GM12872 (cell line): ENCODE data around the gene TCF15.

Experiments
- TF ChIP-seq, protein P1 (sequence below): IDR thresholded peaks from 3 replicates; pipeline ENCODE4 v1.5.1; 2011; ENCODE audit warnings: low read depth, mild to moderate bottlenecking, low read length, moderate library complexity; ENCODE audit not compliant: insufficient read depth

The TCF15 gene

DNA sequence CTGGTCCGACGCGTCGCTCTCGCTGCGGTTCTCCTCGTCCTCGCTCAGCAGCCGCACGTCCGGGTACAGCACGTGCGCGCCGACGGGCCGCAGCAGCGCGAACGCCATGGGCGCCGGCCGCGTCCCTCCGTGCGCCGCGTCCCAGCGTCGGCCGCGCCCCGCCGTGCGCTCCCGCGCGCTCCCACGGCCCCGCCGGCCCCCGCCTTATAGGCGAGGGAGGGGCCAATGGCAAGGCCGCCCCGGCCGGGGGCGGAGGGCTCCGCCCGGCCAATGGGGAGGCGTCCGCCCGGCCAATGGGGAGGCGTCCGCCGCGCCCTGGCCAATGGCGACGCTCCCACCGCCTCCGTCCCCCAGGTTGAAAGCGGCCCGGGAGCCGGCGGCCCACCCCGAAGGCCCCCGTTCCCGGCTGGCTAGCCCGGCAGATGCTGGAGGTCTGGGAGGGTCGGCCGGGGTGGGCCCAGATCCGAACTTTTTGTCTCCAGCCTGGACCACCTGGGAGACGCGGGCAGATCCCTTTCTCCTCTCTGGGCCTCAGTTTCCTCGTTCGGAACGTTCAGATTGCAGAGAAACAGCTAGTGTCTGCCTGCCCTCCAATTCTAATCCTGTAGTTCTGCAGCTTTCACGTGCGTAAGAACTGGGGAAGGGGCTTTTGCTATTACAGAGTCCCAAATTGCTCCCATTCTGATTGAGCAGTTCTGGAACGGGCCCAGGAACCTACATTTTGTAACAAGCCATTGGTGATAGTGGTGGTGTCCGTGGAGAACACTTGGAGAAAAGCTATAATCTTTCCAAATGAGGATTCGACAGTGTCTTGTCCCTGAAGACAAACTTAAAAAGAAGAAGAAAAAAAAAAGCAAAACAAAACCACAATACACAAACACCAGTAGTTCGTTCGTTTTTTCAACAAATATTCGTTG is at the start of gene TCF15:
Gene TCF15, minus strand, starts transcription at position 180 of the 917 bp plus-strand sequence. Its CDS starts 72 bp downstream, at position 108.
- TF ChIP-seq, protein P1, sequence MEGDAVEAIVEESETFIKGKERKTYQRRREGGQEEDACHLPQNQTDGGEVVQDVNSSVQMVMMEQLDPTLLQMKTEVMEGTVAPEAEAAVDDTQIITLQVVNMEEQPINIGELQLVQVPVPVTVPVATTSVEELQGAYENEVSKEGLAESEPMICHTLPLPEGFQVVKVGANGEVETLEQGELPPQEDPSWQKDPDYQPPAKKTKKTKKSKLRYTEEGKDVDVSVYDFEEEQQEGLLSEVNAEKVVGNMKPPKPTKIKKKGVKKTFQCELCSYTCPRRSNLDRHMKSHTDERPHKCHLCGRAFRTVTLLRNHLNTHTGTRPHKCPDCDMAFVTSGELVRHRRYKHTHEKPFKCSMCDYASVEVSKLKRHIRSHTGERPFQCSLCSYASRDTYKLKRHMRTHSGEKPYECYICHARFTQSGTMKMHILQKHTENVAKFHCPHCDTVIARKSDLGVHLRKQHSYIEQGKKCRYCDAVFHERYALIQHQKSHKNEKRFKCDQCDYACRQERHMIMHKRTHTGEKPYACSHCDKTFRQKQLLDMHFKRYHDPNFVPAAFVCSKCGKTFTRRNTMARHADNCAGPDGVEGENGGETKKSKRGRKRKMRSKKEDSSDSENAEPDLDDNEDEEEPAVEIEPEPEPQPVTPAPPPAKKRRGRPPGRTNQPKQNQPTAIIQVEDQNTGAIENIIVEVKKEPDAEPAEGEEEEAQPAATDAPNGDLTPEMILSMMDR = no peak

DNA sequence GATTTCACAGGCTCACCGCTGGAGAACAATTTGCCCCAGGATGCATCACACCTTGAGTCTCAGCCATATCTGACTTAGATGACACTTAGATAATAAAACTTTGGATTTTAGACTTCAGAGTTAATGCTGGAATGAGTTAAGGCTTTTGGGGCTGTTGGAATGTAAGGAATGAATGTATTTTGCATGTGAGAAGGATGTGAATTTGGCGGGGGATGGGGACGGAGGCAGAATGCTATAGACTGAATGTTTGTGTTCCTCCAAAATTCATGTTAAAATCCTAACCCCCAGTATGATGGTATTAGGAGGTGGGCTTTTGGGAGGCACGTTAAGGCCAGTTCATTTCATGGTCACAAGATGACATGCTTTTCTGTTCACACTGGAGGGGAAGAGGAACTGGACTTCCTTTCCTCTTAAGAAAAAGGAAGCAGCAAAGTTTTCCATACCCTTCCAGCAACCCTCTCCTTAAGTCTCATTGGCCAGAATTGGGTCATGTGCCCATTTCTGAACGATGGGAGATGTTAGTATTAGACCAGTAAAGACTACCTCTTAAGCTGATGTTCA is 48.7 kb upstream of the TCF15 start:
- TF ChIP-seq, protein P1 = no peak

DNA sequence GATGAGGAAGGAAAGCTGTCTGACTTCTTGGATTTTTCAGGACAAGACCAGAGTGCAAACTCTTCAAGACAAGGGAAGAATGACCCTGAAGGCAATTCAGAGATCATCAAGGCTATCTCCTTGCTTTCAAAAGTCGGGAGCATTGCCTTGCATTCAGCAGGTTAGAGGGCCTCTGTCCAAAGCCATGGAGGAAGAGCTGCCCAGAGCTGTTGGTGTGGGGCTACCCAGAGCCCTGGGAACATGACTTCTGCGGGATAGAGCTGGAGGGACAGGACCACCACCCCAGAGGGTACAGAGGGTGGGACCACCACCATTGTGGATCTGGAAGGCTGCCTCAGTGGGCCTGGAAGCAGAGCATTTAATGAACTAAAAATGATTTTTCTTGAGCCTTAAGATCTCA is 48.1 kb upstream of the TCF15 start:
- TF ChIP-seq, protein P1 = no peak

DNA sequence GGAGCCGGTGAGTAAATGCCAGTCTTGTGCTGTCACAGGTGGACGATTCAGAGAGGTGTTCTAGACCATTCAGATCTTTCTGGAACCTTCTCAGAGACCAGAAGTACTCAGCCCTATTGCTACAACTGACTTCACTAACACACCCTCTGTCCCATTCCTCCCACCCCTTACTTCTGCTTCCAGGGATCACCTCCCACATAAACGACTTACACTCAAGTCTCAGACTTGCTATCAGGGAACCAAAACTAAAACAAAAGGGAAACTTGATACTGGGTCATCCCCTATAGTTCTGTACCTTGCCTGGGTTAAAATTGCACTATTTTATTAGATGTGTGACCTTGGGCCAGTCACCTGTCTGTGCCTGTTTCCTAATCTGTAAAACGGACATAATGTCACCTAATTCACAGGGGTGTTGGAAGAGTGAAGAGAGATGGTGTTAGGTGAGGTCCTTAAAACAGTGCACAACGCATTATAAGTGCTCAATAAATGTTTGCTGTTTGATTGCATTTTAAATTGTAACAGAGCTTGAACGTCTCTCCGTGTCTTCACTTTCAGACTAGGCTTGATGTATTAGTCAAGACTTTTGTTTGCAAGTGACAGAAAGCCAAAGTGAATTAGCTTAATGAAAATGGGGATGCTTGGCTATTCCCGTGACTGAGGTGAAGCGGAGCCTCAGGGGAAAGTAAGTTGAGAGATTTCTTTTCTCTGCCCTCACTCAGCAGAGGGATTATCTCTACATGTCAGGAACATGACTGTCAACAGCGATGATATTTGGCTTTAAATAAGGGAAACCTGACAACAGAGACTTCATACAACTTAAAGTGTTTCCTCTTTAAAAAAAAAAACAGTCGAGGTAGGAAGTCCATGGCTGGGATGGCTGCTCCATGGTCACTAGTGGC is 45.9 kb upstream of the TCF15 start:
- TF ChIP-seq, protein P1 = no peak

DNA sequence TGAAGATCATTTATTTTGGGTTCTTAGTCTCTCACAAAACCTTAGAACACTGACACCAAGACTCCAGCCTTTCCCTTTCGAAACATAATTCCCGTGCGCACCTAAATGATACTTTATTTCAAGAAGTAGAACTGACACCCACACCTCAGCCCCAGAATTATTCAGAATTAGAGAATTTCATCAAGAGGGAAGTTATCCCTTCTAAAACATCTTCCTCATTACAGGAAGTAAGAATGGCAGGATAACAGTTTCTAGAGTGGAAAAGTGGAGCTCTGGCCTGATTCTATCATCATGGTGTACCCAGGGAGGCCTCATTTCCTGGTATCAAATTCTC is 44.3 kb upstream of the TCF15 start:
- TF ChIP-seq, protein P1 = no peak

DNA sequence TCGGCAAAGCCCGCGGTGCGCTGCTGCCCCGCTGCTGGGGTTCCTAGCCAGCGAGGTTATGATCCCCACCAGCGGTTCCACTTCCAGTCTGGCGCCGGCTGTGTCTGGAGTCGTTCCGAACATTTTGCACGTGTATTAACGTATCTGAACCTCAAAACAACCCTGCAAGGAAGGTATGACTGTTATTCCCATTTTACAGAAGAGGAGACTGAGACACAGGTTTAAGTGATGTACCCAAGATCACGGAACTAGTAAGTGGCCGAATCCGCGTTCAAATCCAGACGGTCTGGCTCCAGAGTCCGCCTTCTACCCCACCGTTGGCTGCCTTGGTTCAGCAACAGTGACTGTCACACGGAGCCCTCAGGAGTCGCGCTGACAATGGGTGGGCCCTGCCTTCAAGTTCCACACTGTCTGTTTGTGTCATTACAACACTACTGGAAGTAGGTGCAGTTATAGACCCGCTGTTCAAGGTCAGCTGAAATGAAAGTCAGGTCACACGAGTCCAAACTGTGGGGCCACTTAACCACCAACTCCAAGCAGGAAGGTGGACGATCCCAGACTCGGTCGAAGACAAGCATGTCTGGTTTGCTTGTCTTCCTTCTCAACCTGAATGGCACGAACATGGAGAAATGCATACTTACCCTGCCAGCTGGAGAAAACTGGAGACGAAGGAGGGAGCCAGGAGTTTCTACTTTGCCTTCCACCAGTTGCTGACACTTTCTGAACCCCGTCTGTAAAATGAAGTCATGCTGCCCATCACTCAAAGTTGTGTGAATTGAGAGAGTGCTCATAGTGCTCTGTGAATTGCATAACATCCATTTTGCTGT is 43.7 kb upstream of the TCF15 start:
- TF ChIP-seq, protein P1 = no peak
